ENCODE results near the gene CECR2. TPM values are rescaled to one million over a fixed set of nuclear protein-coding genes. Genes with fewer than 3 reads are reported as not detected.
"Not testable (repeated sequence)": the region's sequence is repeated elsewhere in the genome, so short reads cannot be mapped to it uniquely, and the experiment has no call there.

Gene CECR2
- total RNA-seq, 1 experiment from 2014 or later: 3.6 TPM

- ATAC-seq: no peak
- POLR2A ChIA-PET: no interaction called here
Observed at GRCh38 chr22:17563936-17564391, 194.7 kb downstream of the CECR2 start.

GRCh38 chr22:17566016-17566687 is 196.9 kb downstream of the CECR2 start:
- peaks cover 20% of the 10 kb centered on the region for H3K4me1 ChIP-seq (ENCODE audit: control insufficient read depth, insufficient read depth, low read length)
- ATAC-seq; H3K4me3 ChIP-seq (ENCODE audit: low read depth in 2 of 2, low read length in 2 of 2); H3K36me3 ChIP-seq (ENCODE audit: control insufficient read depth, insufficient read depth, low read length); in situ Hi-C loops (cut with HindIII; ENCODE audit: low pct_unique_long_range_greater_than_20kb, low sequenced_read_pairs); H3K9me3 ChIP-seq (ENCODE audit: control insufficient read depth, insufficient read depth, low read depth, low read length); BruUV-seq (replicated peaks); H3K27ac ChIP-seq (ENCODE audit: low read length); DNase-seq (ENCODE audit: low read depth, low spot score); H3K27me3 ChIP-seq (ENCODE audit: control insufficient read depth, insufficient read depth, low read length); intact Hi-C loops (cut with micrococcal nuclease; ENCODE audit: unreplicated experiment): not testable (repeated sequence)
- CTCF ChIA-PET: interaction anchor here (1.2 kb wide), 1 partner anchor 7 kb away, joined by 3 read pairs; no protein-coding TSS in a partner anchor
- POLR2A ChIA-PET: interaction anchor here (0.6 kb wide), 1 partner anchor 378 kb away, joined by 14 read pairs; no protein-coding TSS in a partner anchor

More at GRCh38 chr22:17563936-17564391, 194.7 kb downstream of the CECR2 start:
- intact Hi-C loops (cut with micrococcal nuclease; ENCODE audit: unreplicated experiment): no loop called here
- DNase-seq (ENCODE audit: low read depth, low spot score): no peak
- in situ Hi-C loops (cut with HindIII; ENCODE audit: low pct_unique_long_range_greater_than_20kb, low sequenced_read_pairs): no loop called here
- CTCF ChIA-PET: interaction anchor here (0.6 kb wide), 1 partner anchor 204 kb away, joined by 3 read pairs; no protein-coding TSS in a partner anchor
- Histone ChIP-seq H3K4me3 (ENCODE audit: low read depth in 2 of 2, low read length in 2 of 2) (no peak overlapping the region), H3K27ac (ENCODE audit: low read length) (no peak overlapping the region), H3K27me3 (ENCODE audit: control insufficient read depth, insufficient read depth, low read length) (no peaks in the 10 kb centered on the region), H3K9me3 (ENCODE audit: control insufficient read depth, insufficient read depth, low read depth, low read length) (no peaks in the 10 kb centered on the region), H3K4me1 (ENCODE audit: control insufficient read depth, insufficient read depth, low read length) (peaks cover 10% of the 10 kb centered on the region), H3K36me3 (ENCODE audit: control insufficient read depth, insufficient read depth, low read length) (no peaks in the 10 kb centered on the region)
- no TSS peak for BruUV-seq (replicated peaks)
- no peak for TF ChIP-seq SIN3A (IDR thresholded peaks at IDR 0.05; ENCODE audit: borderline replicate concordance, insufficient read depth, low read depth, low read length)
- no peak for TF ChIP-seq CTCF (IDR thresholded peaks at IDR 0.05)
- TF ChIP-seq REST (IDR thresholded peaks at IDR 0.05; ENCODE audit: insufficient read depth in 1 of 2, low read depth in 2 of 2, low read length in 1 of 2): no peak
- TF ChIP-seq TCF7L2 (IDR thresholded peaks at IDR 0.05; ENCODE audit: low read depth, low read length): no peak
- TF ChIP-seq POLR2AphosphoS5 (IDR thresholded peaks at IDR 0.05; ENCODE audit: low read depth, low read length): no peak

GRCh38 chr22:17566776-17567175 is 197.5 kb downstream of the CECR2 start:
- Histone ChIP-seq H3K9me3 (ENCODE audit: control insufficient read depth, insufficient read depth, low read depth, low read length) (no peaks in the 10 kb centered on the region), H3K27me3 (ENCODE audit: control insufficient read depth, insufficient read depth, low read length) (no peaks in the 10 kb centered on the region), H3K27ac (ENCODE audit: low read length) (no peak overlapping the region), H3K4me3 (ENCODE audit: low read depth in 2 of 2, low read length in 2 of 2) (no peak overlapping the region), H3K4me1 (ENCODE audit: control insufficient read depth, insufficient read depth, low read length) (peaks cover 20% of the 10 kb centered on the region), H3K36me3 (ENCODE audit: control insufficient read depth, insufficient read depth, low read length) (no peaks in the 10 kb centered on the region)
- DNase-seq (ENCODE audit: low read depth, low spot score) (no peak), ATAC-seq (no peak)
- in situ Hi-C loops (cut with HindIII; ENCODE audit: low pct_unique_long_range_greater_than_20kb, low sequenced_read_pairs) (no loop called here), intact Hi-C loops (cut with micrococcal nuclease; ENCODE audit: unreplicated experiment) (no loop called here)
- no TSS peak for BruUV-seq (replicated peaks)
- TF ChIP-seq CTCF (IDR thresholded peaks at IDR 0.05) (no peak), TCF7L2 (IDR thresholded peaks at IDR 0.05; ENCODE audit: low read depth, low read length) (no peak), POLR2AphosphoS5 (IDR thresholded peaks at IDR 0.05; ENCODE audit: low read depth, low read length) (no peak), REST (IDR thresholded peaks at IDR 0.05; ENCODE audit: insufficient read depth in 1 of 2, low read depth in 2 of 2, low read length in 1 of 2) (no peak), SIN3A (IDR thresholded peaks at IDR 0.05; ENCODE audit: borderline replicate concordance, insufficient read depth, low read depth, low read length) (no peak)
- ChIA-PET CTCF (interaction anchor here (1.2 kb wide), 1 partner anchor 8 kb away, joined by 3 read pairs; no protein-coding TSS in a partner anchor), POLR2A (interaction anchor here (0.6 kb wide), 1 partner anchor 379 kb away, joined by 14 read pairs; no protein-coding TSS in a partner anchor)
